Mucosa of descending colon (tissue), 3 donors: ENCODE measurements around the gene RYR3. TPM values are rescaled to one million over a fixed set of nuclear protein-coding genes. Genes with fewer than 3 reads are reported as not detected.

Experiments
- ATAC-seq: fragments of 200-7000 bp; cut with Tn5 transposase; one replicate; pipeline ENCODE4 v1.9.1; 2020; ENCODE audit warnings: mild to moderate bottlenecking, moderate library complexity
- DNase-seq, 3 donors: peaks; one replicate each; pipeline ENCODE4 v3.0.0-alpha.2; 2020
- H3K36me3 ChIP-seq: fragments of 200-600 bp; one replicate; pipeline ENCODE4 v1.8.0; 2021; ENCODE audit warnings: low read depth, mild to moderate bottlenecking
- H3K4me1 ChIP-seq: fragments of 200-600 bp; one replicate; pipeline ENCODE4 v1.8.0; 2021; ENCODE audit warnings: low read depth, mild to moderate bottlenecking
- H3K4me3 ChIP-seq: fragments of 200-600 bp; one replicate; pipeline ENCODE4 v1.8.0; 2021; ENCODE audit warnings: mild to moderate bottlenecking
- H3K9me3 ChIP-seq: fragments of 200-600 bp; one replicate; pipeline ENCODE4 v1.8.0; 2021; ENCODE audit warnings: mild to moderate bottlenecking
- CTCF ChIP-seq: fragments of 200-600 bp; IDR thresholded peaks from one replicate; pipeline ENCODE4 v1.8.0; 2022; ENCODE audit warnings: antibody characterized with exemption, mild to moderate bottlenecking
- intact Hi-C, 2 donors: fragments of 100-400 bp; cut with DNase I in 1 of 2; cut with micrococcal nuclease in 1 of 2; formaldehyde crosslinking; loops; one replicate each; pipeline versions ENCODE4 v1.11.0 to v1.11.1; 2022; cut with DNase I, micrococcal nuclease
- total RNA-seq, 3 donors: library from RNA; stranded (reverse); fragmentation: NEBNext Ultra II Directional in 2 of 3; extraction: Animal tissue kit (Norgen Biotek cat#: 25700) in 2 of 3; gene quantifications; one replicate each; pipeline versions ENCODE4 v1.2.1 to v1.2.4, GENCODE V29; 2021 to 2023
- donor health status: DM: no; HTN: no; CAD: no; lungs with moderate emphysema.
- donor health status: DM: no; HTN: no; CAD: no.
- donor health status: DM: no; HTN: yes; CAD: no.

The RYR3 gene
- total RNA-seq, 3 donors from 2014 or later: 0.84 to 16.4 (median 1.1) TPM

GRCh38 chr15:33518421-33518820 is 207.7 kb downstream of the RYR3 start:
- no peak for TF ChIP-seq CTCF
- intact Hi-C loops: no loop called here
- Histone ChIP-seq H3K9me3 (no peaks in the 10 kb centered on the region), H3K4me3 (no peak overlapping the region), H3K4me1 (no peaks in the 10 kb centered on the region), H3K36me3 (no peaks in the 10 kb centered on the region)
- DNase-seq (no peak), ATAC-seq (no peak)

- H3K9me3 ChIP-seq: no peaks in the 10 kb centered on the region
- ATAC-seq (no peak), DNase-seq (no peak)
- H3K4me3 ChIP-seq: no peak overlapping the region
- TF ChIP-seq CTCF: no peak
- intact Hi-C loops: no loop called here
- H3K36me3 ChIP-seq: no peaks in the 10 kb centered on the region
- H3K4me1 ChIP-seq: no peaks in the 10 kb centered on the region
These were observed 213.5 kb downstream of the RYR3 start for GRCh38 chr15:33524274-33524673.

- Histone ChIP-seq H3K9me3 (no peaks in the 10 kb centered on the region), H3K4me3 (no peak overlapping the region), H3K36me3 (no peaks in the 10 kb centered on the region), H3K4me1 (no peaks in the 10 kb centered on the region)
- TF ChIP-seq CTCF: no peak
- ATAC-seq: no peak
- intact Hi-C loops: no loop called here
- no peak for DNase-seq
These were observed 215.8 kb downstream of the RYR3 start for GRCh38 chr15:33526532-33526931.

GRCh38 chr15:33533197-33533596 is 222.4 kb downstream of the RYR3 start:
- no peak overlapping the region for H3K4me3 ChIP-seq
- no peaks in the 10 kb centered on the region for H3K36me3 ChIP-seq
- DNase-seq (no peak), ATAC-seq (no peak)
- no peaks in the 10 kb centered on the region for H3K9me3 ChIP-seq
- intact Hi-C loops: no loop called here
- TF ChIP-seq CTCF: no peak
- no peaks in the 10 kb centered on the region for H3K4me1 ChIP-seq

- TF ChIP-seq CTCF: no peak
- H3K9me3 ChIP-seq: no peaks in the 10 kb centered on the region
- H3K4me1 ChIP-seq: no peaks in the 10 kb centered on the region
- no peak overlapping the region for H3K4me3 ChIP-seq
- no peak for ATAC-seq
- intact Hi-C loops: no loop called here
- DNase-seq: no peak
- H3K36me3 ChIP-seq: no peaks in the 10 kb centered on the region
These were observed 223.9 kb downstream of the RYR3 start for GRCh38 chr15:33534642-33535041.

GRCh38 chr15:33535135-33535534 is 224.4 kb downstream of the RYR3 start:
- H3K36me3 ChIP-seq: no peaks in the 10 kb centered on the region
- no peaks in the 10 kb centered on the region for H3K9me3 ChIP-seq
- DNase-seq (no peak), ATAC-seq (no peak)
- no peaks in the 10 kb centered on the region for H3K4me1 ChIP-seq
- no peak overlapping the region for H3K4me3 ChIP-seq
- TF ChIP-seq CTCF: no peak
- intact Hi-C loops: no loop called here
